Common myeloid progenitor, CD34-positive (primary cell): Measurements from ENCODE around the gene VSTM4.

Experiments
- CTCF ChIA-PET: fragments of 350-600 bp; sonication (Branson Sonifier 250); formaldehyde crosslinking; loops from one replicate; lab custom pipeline; 2021; ENCODE audit warnings: antibody characterized with exemption; lab: Charles Lee
- POLR2A ChIA-PET: fragments of 350-600 bp; sonication (Branson Sonifier 250); formaldehyde crosslinking; loops from one replicate; lab custom pipeline; 2021; ENCODE audit warnings: antibody characterized with exemption; lab: Charles Lee
- DNase-seq, 3 donors: peaks; one replicate each; pipeline versions ENCODE4 v3.0.0 to v3.0.0-alpha.2; 2013
- H3K27ac ChIP-seq, 2 experiments: 1 replicate in 1 of 2; 2 replicates in 1 of 2; pipeline ENCODE4 v1.7.0; 2013; ENCODE audit warnings: inconsistent platforms in 2 of 2, low read length in 2 of 2, mild to moderate bottlenecking in 2 of 2, low read depth in 1 of 2, moderate library complexity in 1 of 2; ENCODE audit not compliant: severe bottlenecking in 2 of 2, insufficient read depth in 1 of 2, poor library complexity in 1 of 2
- H3K27me3 ChIP-seq, 5 experiments: replicated peaks in 2 of 5; 1 replicate in 3 of 5; 2 replicates in 2 of 5; pipeline versions ENCODE4 v1.6.1 to v1.7.0; 2013; ENCODE audit warnings: low read length in 4 of 5, mild to moderate bottlenecking in 2 of 5, moderate library complexity in 2 of 5, inconsistent platforms in 1 of 5; ENCODE audit not compliant: insufficient read depth in 5 of 5, control insufficient read depth in 4 of 5
- H3K36me3 ChIP-seq, 4 experiments: 1 replicate in 2 of 4; 2 replicates in 2 of 4; pipeline versions ENCODE4 v1.6.1 to v1.7.0; 2013; ENCODE audit warnings: low read length in 3 of 4, control low read depth in 1 of 4, mild to moderate bottlenecking in 1 of 4; ENCODE audit not compliant: control insufficient read depth in 4 of 4, insufficient read depth in 4 of 4
- H3K4me1 ChIP-seq, 4 experiments: 1 replicate in 3 of 4; 2 replicates in 1 of 4; pipeline versions ENCODE4 v1.6.1 to v1.7.1; 2013; ENCODE audit warnings: low read length in 3 of 4, mild to moderate bottlenecking in 3 of 4, control low read depth in 1 of 4, inconsistent platforms in 1 of 4, moderate library complexity in 1 of 4; ENCODE audit not compliant: control insufficient read depth in 4 of 4, insufficient read depth in 4 of 4; ENCODE audit errors: control extremely low read depth in 1 of 4
- H3K4me3 ChIP-seq, 7 experiments: 1 replicate in 4 of 7; 2 replicates in 3 of 7; pipeline versions ENCODE4 v1.5.1 to v1.7.0; 2013; ENCODE audit warnings: mild to moderate bottlenecking in 7 of 7, low read length in 6 of 7, moderate library complexity in 6 of 7, inconsistent platforms in 2 of 7, low read depth in 2 of 7, control low read depth in 1 of 7; ENCODE audit not compliant: insufficient read depth in 4 of 7, control insufficient read depth in 1 of 7; ENCODE audit errors: extremely low read depth in 1 of 7
- H3K9me3 ChIP-seq, 5 experiments: 1 replicate in 4 of 5; 2 replicates in 1 of 5; pipeline versions ENCODE4 v1.6.1 to v1.7.1; 2013; ENCODE audit warnings: low read length in 4 of 5, mild to moderate bottlenecking in 2 of 5, inconsistent platforms in 1 of 5, low read depth in 1 of 5, moderate library complexity in 1 of 5; ENCODE audit not compliant: control insufficient read depth in 4 of 5, insufficient read depth in 2 of 5; ENCODE audit errors: control extremely low read depth in 1 of 5
- WGBS: methylation state at CpG from one replicate; pipeline ENCODE4 v1.1.5; 2013; ENCODE audit not compliant: insufficient coverage; 5-methylcytosine and 5-hydroxymethylcytosine counted together

Gene VSTM4

GRCh38 chr10:49056356-49056755 lies 59.0 kb downstream of the VSTM4 start:
- no peak for DNase-seq
- ChIA-PET CTCF (interaction anchor here (2.1 kb wide), 1 partner anchor 18 kb away, joined by 5 read pairs; no protein-coding TSS in a partner anchor), POLR2A (no interaction called here)
- Histone ChIP-seq H3K4me1 (no peaks in the 10 kb centered on the region), H3K27me3 (peaks cover 0 to 2% (median 0%) of the 10 kb centered on the region in 5 experiments), H3K9me3 (peaks cover 0 to 9% (median 2%) of the 10 kb centered on the region in 5 experiments), H3K27ac (no peak overlapping the region), H3K4me3 (no peak overlapping the region), H3K36me3 (no peaks in the 10 kb centered on the region)
- WGBS: 100% methylated on average over 1 of the region's 1 CpG

GRCh38 chr10:49055221-49055849 lies 60.0 kb downstream of the VSTM4 start:
- 85% methylated on average over 2 of the region's 5 CpGs for WGBS
- H3K36me3 ChIP-seq: no peaks in the 10 kb centered on the region
- peaks cover 0 to 7% (median 0%) of the 10 kb centered on the region in 5 experiments for H3K9me3 ChIP-seq
- POLR2A ChIA-PET: no interaction called here
- H3K27ac ChIP-seq: no peak overlapping the region
- CTCF ChIA-PET: no interaction called here
- DNase-seq: no peak
- H3K4me3 ChIP-seq: no peak overlapping the region
- H3K4me1 ChIP-seq: no peaks in the 10 kb centered on the region
- peaks cover 0 to 2% (median 0%) of the 10 kb centered on the region in 5 experiments for H3K27me3 ChIP-seq

- no peak for DNase-seq
- Histone ChIP-seq H3K4me3 (no peak overlapping the region), H3K4me1 (no peaks in the 10 kb centered on the region), H3K36me3 (no peaks in the 10 kb centered on the region), H3K27ac (no peak overlapping the region), H3K9me3 (peaks cover 0 to 1% (median 0%) of the 10 kb centered on the region in 5 experiments), H3K27me3 (peaks cover 0 to 2% (median 0%) of the 10 kb centered on the region in 5 experiments)
- 96% methylated on average over 5 of the region's 5 CpGs for WGBS
- CTCF ChIA-PET: no interaction called here
- POLR2A ChIA-PET: no interaction called here
Observed at GRCh38 chr10:49054753-49055152, 60.6 kb downstream of the VSTM4 start.

- H3K9me3 ChIP-seq: no peaks in the 10 kb centered on the region
- no peak overlapping the region for H3K4me3 ChIP-seq
- ChIA-PET POLR2A (no interaction called here), CTCF (interaction anchor here (0.7 kb wide), 1 partner anchor 30 kb away, joined by 3 read pairs; no protein-coding TSS in a partner anchor)
- WGBS: 92% methylated on average over 3 of the region's 5 CpGs
- no peaks in the 10 kb centered on the region for H3K4me1 ChIP-seq
- no peaks in the 10 kb centered on the region for H3K36me3 ChIP-seq
- no peak for DNase-seq
- no peak overlapping the region for H3K27ac ChIP-seq
- peaks cover 0 to 2% (median 0%) of the 10 kb centered on the region in 5 experiments for H3K27me3 ChIP-seq
Observed at GRCh38 chr10:49053998-49054692, 61.2 kb downstream of the VSTM4 start.

GRCh38 chr10:49053053-49053997 lies 62.0 kb downstream of the VSTM4 start:
- no peak overlapping the region for H3K27ac ChIP-seq
- H3K4me3 ChIP-seq: no peak overlapping the region
- ChIA-PET CTCF (interaction anchor here (0.7 kb wide), 1 partner anchor 30 kb away, joined by 3 read pairs; no protein-coding TSS in a partner anchor), POLR2A (no interaction called here)
- 94% methylated on average over 11 of the region's 11 CpGs for WGBS
- peaks cover 0 to 2% (median 0%) of the 10 kb centered on the region in 5 experiments for H3K27me3 ChIP-seq
- H3K36me3 ChIP-seq: no peaks in the 10 kb centered on the region
- H3K4me1 ChIP-seq: no peaks in the 10 kb centered on the region
- no peaks in the 10 kb centered on the region for H3K9me3 ChIP-seq
- no peak for DNase-seq

DNA sequence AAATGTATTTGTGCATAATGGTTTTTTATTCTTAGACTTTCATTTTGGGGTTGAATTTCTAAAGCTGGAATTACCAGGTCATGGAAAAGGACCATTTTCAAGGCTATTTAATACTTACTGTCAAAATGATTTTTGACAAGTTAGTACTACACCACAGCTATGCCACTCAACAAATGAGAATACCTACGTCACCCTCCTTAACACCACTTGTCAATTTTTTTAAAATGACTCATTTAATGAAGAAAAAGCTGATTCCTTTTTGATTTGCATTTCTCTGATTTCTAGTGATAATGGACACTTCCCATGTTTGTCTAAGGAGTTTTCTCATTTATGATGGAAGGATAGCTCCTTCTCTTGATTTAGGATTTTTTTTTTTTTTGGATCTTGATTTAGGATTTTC lies 63.3 kb downstream of the VSTM4 start:
- Histone ChIP-seq H3K27ac (no peak overlapping the region), H3K4me3 (no peak overlapping the region), H3K4me1 (no peaks in the 10 kb centered on the region), H3K9me3 (no peaks in the 10 kb centered on the region), H3K27me3 (no peaks in the 10 kb centered on the region), H3K36me3 (no peaks in the 10 kb centered on the region)
- ChIA-PET CTCF (interaction anchor here (0.6 kb wide), 1 partner anchor 55 kb away, joined by 3 read pairs; no protein-coding TSS in a partner anchor), POLR2A (no interaction called here)
- DNase-seq: no peak
- WGBS: no CpG with 5 or more reads among the region's 1 CpG
